Immature natural killer cell (primary cell): ENCODE measurements around the gene SUFU. TPM values are rescaled to one million over a fixed set of nuclear protein-coding genes. Genes with fewer than 3 reads are reported as not detected.
A peak's percentile ranks its signal among the peaks of the same experiment; 100 is the strongest.
"Not testable (repeated sequence)": the region's sequence is repeated elsewhere in the genome, so short reads cannot be mapped to it uniquely, and the experiment has no call there.

Experiments
- DNase-seq, 3 donors: peaks; one replicate each; pipeline ENCODE4 v3.0.0; 2022; ENCODE audit warnings: mixed read lengths in 1 of 3
- H3K27ac Mint-ChIP-seq, 6 donors: one replicate each; pipeline ENCODE4 v1.8.0; 2020; ENCODE audit warnings: mixed read lengths in 6 of 6, mild to moderate bottlenecking in 5 of 6, inconsistent platforms in 4 of 6, moderate library complexity in 3 of 6
- H3K27me3 Mint-ChIP-seq, 3 donors: one replicate each; pipeline ENCODE4 v1.8.0; 2020 to 2021; ENCODE audit warnings: low read depth in 3 of 3, mild to moderate bottlenecking in 3 of 3, mixed read lengths in 3 of 3, moderate library complexity in 3 of 3, inconsistent platforms in 1 of 3
- H3K36me3 Mint-ChIP-seq, 3 donors: one replicate each; pipeline ENCODE4 v1.8.0; 2020; ENCODE audit warnings: mixed read lengths in 3 of 3, inconsistent platforms in 2 of 3, mild to moderate bottlenecking in 2 of 3
- H3K4me1 Mint-ChIP-seq, 2 donors: one replicate each; pipeline ENCODE4 v1.8.0; 2020; ENCODE audit warnings: inconsistent platforms in 2 of 2, mild to moderate bottlenecking in 2 of 2, mixed read lengths in 2 of 2, moderate library complexity in 1 of 2
- H3K4me3 Mint-ChIP-seq, 5 donors: one replicate each; pipeline ENCODE4 v1.8.0; 2020; ENCODE audit warnings: mild to moderate bottlenecking in 5 of 5, mixed read lengths in 5 of 5, inconsistent platforms in 3 of 5, moderate library complexity in 3 of 5
- H3K9me3 Mint-ChIP-seq, 6 donors: one replicate each; pipeline ENCODE4 v1.8.0; 2020; ENCODE audit warnings: mild to moderate bottlenecking in 6 of 6, mixed read lengths in 6 of 6, inconsistent platforms in 4 of 6, moderate library complexity in 3 of 6
- polyA plus RNA-seq, 3 donors: library from polyadenylated mRNA; unstranded; fragments of 300-500 nt; fragmentation: Illumina TruSeq; gene quantifications; one replicate each; pipeline ENCODE4 v1.2.3, GENCODE V29; 2021

Gene SUFU
- polyA plus RNA-seq, 3 donors from 2014 or later: 1.3 to 6.7 (median 2.1) TPM

DNA sequence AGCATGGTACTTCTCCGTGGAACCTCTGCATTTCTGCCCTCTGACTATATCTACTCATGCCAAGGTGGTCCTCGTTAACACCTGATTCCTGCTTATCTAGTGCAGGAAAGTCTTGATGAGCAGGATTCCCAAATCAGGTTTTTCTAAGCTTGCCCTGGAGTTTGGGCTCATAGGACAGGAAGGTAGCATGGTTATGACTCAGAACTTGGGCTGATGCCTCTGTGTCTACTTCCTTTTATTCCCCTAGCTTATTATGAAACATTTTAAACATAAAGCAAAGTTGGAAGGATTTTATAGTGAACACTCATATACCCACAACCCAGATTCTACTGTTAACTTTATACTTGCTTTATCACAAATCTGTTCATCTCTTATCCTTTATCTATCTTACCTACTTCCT is 5.6 kb downstream of the SUFU start:
- Mint-ChIP-seq H3K36me3 (peaks cover 0 to 17% (median 4%) of the 10 kb centered on the region in 3 donors), H3K9me3 (no peaks in the 10 kb centered on the region), H3K27me3 (peaks cover 0 to 2% (median 0%) of the 10 kb centered on the region in 3 donors), H3K4me1 (peaks cover 19 to 27% of the 10 kb centered on the region in 2 donors), H3K27ac (no peak overlapping the region), H3K4me3 (no peak overlapping the region)
- no peak for DNase-seq

DNA sequence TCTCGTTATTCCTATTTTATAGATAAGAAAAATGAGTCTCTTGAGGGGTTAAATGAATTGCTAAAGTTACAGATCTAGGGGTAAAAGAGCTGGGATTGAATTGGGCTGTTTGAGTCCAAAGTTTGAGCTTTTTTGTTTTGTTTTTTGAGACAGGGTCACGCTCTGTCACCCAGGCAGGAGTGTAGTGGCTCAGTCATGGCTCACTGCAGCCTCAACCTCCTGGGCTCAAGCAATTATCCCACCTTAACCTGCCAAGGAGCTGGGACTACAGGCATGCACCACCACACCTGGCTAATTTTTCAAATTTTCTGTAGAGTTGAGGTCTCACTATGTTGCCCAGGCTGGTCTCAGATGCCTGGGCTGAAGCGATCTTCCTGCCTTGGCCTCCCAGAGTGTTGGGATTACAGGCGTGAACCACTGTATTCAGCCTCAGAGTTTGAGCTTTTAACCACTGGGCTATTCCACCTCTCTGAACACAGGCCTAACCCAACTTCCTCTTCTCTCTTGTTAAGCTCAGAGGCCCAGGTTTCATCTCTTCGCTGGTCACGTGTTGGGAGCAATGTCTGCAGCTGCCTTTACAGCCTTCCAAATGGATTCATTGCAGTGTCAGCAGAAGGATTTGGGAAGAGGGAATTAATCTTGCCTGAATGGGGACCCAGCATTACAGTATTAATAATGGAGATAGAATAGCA is 8.0 kb downstream of the SUFU start:
- Mint-ChIP-seq H3K27me3 (no peaks in the 10 kb centered on the region), H3K4me1 (peaks cover 6 to 14% of the 10 kb centered on the region in 2 donors), H3K27ac (peak overlapping the region in 1 of 6 donors; percentile 1), H3K36me3 (peaks cover 0 to 17% (median 5%) of the 10 kb centered on the region in 3 donors), H3K4me3 (no peak overlapping the region), H3K9me3 (no peaks in the 10 kb centered on the region)
- DNase-seq: no peak

DNA sequence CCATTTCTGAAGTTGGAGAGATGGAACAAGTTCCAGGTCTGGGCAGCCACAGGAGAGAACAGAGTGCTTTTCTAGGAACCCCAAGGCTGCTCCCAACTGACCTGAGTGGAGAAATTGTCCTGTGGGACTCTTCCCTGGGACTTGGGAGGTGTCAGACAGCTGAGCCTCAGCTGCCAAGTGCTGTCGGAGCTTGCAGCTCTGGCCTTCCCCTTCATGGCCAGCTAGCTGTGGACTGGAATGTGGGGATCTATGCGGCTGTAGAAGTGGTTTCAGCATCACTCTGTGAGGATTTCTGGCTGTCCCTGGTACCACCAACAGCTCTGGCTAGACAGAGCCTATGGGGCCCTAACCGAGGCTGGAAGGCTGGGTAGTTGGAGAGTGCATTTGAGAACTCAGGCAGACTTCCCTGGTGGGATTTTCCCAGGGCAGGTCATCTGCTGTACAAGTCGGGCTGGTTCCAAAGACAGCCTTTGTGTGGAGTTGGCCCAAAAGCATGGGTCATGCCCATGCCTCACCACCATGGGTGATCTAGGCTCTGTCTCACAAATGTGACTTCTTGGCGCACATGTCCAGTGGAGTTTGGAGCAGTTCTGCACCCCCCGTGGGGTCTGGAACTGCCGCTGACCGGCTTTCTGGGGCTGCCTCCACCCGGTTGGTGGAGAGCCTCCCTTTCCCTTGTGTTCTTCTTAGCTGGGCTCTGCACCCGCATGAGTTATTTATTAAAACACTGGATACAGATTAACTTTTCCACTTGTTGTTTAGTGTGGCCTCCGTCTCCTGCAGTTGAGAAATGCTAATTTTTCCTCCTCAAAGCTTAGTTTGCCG is 10.9 kb downstream of the SUFU start:
- no peak for DNase-seq
- Mint-ChIP-seq H3K9me3 (no peaks in the 10 kb centered on the region), H3K4me1 (peaks cover 6 to 14% of the 10 kb centered on the region in 2 donors), H3K27ac (no peak overlapping the region), H3K4me3 (no peak overlapping the region), H3K36me3 (peaks cover 4 to 15% (median 12%) of the 10 kb centered on the region in 3 donors), H3K27me3 (no peaks in the 10 kb centered on the region)

DNA sequence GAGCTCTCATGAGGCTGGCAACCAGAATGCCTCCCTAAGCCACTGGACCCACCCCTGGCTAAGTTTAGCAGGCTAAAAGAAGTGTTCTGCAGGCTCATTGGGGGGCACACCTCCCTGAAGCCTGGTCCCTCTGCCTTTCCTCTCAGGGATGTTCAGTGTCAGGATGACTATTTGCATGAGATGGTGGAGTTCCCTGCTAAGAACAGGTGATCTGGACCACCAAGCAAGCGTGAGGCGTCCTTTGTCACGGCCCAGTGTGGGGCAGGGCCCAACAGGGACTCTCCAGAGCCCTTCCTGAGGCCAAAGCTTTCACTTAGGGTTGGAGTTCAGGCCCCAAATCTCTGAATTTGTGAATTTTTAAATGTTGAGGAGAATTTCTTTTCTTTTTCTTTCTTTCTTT is 12.0 kb downstream of the SUFU start:
- Mint-ChIP-seq H3K4me1 (peaks cover 6 to 18% of the 10 kb centered on the region in 2 donors), H3K27ac (no peak overlapping the region), H3K36me3 (peaks cover 4 to 14% (median 12%) of the 10 kb centered on the region in 3 donors), H3K9me3 (no peaks in the 10 kb centered on the region), H3K27me3 (no peaks in the 10 kb centered on the region), H3K4me3 (no peak overlapping the region)
- no peak for DNase-seq

DNA sequence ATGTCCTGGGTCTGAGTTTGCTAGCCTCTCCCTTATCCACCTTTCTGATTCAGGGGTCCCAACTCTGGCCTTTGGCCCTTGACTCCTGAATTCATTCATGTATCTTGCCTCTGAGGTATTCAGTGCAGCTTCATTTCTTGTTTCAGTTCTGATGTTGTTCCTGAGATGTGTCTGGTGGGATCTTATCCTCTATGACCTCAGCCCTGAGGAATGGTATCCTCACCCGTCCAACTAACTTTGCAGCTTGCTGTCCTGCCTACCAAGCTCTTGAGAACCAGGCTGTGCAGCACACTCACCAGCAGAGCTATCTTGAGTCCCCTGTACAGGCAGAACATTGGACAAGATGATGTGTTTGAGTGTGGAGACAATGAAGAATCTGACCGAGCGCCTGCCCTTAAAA is 13.8 kb downstream of the SUFU start:
- Mint-ChIP-seq H3K27me3 (peaks cover 0 to 2% (median 0%) of the 10 kb centered on the region in 3 donors), H3K36me3 (peaks cover 4 to 12% (median 10%) of the 10 kb centered on the region in 3 donors), H3K4me3 (no peak overlapping the region), H3K4me1 (peaks cover 0 to 10% of the 10 kb centered on the region in 2 donors), H3K27ac (peak overlapping the region in 1 of 6 donors; percentile 55), H3K9me3 (no peaks in the 10 kb centered on the region)
- no peak for DNase-seq

DNA sequence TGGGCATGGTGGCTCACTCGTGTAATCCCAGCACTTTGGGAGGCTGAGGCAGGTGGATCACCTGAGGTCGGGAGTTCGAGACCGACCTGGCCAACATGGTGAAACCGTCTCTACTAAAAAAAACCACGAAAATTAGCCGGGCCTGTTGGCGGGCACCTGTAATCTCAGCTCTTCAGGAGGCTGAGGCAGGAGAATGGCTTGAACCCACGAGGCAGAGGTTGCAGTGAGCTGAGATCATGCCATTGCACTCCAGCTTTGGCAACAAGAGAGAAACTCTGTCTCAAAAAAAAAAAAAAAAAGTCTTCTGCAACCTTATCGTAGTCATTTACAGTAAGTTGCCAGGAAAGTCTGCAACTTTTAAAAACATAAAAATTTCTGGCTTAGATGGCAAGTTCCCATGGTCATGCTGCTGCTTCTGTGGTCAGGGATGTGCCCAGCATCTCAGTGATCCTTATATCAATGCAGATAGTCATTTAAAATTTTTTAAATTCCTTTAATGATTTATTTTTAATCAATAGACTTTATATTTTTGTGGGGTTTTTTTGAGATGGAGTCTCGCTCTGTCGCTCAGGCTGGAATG is 15.6 kb downstream of the SUFU start:
- H3K27me3 Mint-ChIP-seq: peaks cover 0 to 2% (median 0%) of the 10 kb centered on the region in 3 donors
- DNase-seq: no peak
- H3K36me3 Mint-ChIP-seq: peaks cover 4 to 8% (median 8%) of the 10 kb centered on the region in 3 donors
- H3K9me3 Mint-ChIP-seq: no peaks in the 10 kb centered on the region
- H3K4me3 Mint-ChIP-seq: no peak overlapping the region
- H3K27ac Mint-ChIP-seq: no peak overlapping the region
- peaks cover 2 to 10% of the 10 kb centered on the region in 2 donors for H3K4me1 Mint-ChIP-seq

DNA sequence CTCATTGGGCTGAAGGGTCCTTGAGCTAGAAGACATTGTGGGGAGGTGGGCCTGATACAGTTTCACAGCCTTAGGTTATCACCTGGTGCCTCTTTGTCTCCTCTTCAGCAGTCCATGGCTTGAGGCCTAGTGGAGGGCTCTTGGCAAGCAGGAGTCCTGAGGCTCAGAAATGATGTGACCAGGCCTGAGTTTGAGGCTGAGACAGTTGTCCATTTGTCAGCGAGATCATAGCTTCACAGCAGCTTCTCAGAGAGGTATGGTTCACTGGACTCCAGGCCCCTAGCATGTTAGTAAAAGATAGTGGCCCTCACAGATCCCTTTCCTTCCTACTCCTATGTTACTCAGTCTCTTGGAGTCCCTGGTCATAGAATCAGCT is 19.1 kb downstream of the SUFU start:
- Mint-ChIP-seq H3K27me3 (peaks cover 0 to 2% (median 0%) of the 10 kb centered on the region in 3 donors), H3K27ac (peak overlapping the region in 1 of 6 donors; percentile 8), H3K9me3 (no peaks in the 10 kb centered on the region), H3K36me3 (peaks cover 0 to 9% (median 3%) of the 10 kb centered on the region in 3 donors), H3K4me1 (peaks cover 2 to 10% of the 10 kb centered on the region in 2 donors), H3K4me3 (no peak overlapping the region)
- DNase-seq: no peak

DNA sequence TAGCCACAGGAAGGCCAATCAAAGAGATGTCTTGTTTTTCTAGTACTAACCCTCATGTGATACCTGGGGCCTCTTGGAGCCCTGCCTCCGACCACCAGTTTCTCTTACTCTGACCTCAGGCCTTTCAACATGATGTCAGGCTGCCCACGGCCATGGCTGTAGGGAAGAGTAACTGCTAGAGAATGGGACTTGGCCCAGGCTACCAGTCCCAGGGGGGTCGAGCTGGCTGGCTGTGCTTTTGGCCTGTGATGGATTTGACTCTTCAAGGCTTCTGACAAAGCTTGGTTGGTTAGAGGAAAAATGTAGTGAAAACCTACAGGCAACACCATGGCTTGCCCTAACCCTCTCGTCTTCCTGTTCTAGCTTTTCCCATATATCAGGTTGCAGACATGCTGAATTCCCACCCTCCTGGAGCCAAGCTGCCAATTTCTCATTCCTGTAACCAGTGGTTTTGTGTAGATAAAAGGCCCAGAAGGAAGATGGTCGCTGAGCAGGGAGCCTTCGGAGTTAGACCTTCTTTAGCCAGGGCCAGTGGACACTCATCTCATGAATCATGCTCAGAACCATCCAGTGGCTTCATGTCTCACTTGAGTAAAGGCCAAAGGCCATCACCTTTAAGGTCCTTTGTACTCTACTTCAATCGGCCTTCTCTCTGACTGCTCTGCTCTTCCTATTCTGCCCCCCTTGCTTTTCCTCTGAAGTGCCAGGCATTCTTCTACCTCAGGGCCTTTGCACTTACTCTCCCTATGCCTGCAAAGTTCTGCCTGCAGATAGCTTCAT is 19.7 kb downstream of the SUFU start:
- Mint-ChIP-seq H3K36me3 (peaks cover 0 to 9% (median 3%) of the 10 kb centered on the region in 3 donors), H3K4me3 (no peak overlapping the region), H3K27me3 (peaks cover 0 to 2% (median 0%) of the 10 kb centered on the region in 3 donors), H3K4me1 (peaks cover 2 to 10% of the 10 kb centered on the region in 2 donors), H3K27ac (peak overlapping the region in 3 of 6 donors; percentile 39 to 63 (median 43)), H3K9me3 (no peaks in the 10 kb centered on the region)
- DNase-seq: no peak

DNA sequence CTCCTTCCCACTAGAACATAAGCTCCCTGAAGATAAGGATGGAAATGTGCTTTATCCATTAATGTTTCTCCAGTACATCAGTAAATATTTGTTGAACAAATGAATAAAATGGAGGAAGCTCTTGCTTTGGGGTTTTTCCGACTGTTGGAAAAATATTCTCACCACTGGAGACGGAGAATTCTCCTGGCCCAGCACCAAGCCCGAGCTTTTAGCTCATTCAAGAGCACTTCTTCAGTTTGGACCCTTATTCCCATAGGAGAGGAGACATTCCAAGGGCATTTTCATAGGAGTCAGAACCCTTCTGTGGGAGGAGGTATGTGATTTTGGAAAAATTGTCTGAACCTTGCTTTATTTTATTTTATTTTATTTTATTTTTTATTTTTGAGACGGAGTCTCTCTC is 21.0 kb downstream of the SUFU start:
- Mint-ChIP-seq H3K27ac (no peak overlapping the region), H3K9me3 (no peaks in the 10 kb centered on the region), H3K4me3 (no peak overlapping the region), H3K36me3 (peaks cover 0 to 9% (median 3%) of the 10 kb centered on the region in 3 donors), H3K4me1 (peaks cover 6 to 16% of the 10 kb centered on the region in 2 donors), H3K27me3 (peaks cover 0 to 2% (median 0%) of the 10 kb centered on the region in 3 donors)
- no peak for DNase-seq

DNA sequence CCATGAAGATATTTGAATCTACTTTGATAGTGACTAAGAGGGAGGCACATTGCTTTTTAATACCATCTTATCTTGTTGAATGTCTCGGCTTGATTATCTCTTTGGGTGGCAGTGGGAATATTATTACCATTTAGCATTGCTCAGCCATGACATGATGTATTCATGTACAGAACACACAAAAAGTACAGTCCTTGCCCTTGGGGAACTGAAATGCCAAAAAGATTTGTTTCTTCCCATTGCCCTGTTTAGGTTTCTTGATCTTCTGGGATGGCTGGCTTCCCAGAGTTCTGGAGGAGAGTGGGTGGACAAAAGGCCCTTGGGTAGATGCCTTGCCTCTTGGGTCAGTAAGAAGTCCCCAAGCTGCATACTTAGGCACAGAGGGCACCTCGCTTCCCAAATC is 23.8 kb downstream of the SUFU start:
- H3K9me3 Mint-ChIP-seq: no peaks in the 10 kb centered on the region
- no peak for DNase-seq
- H3K27me3 Mint-ChIP-seq: no peaks in the 10 kb centered on the region
- H3K27ac Mint-ChIP-seq: no peak overlapping the region
- H3K4me1 Mint-ChIP-seq: peaks cover 14% of the 10 kb centered on the region in 2 donors
- peaks cover 0 to 9% (median 3%) of the 10 kb centered on the region in 3 donors for H3K36me3 Mint-ChIP-seq
- no peak overlapping the region for H3K4me3 Mint-ChIP-seq

DNA sequence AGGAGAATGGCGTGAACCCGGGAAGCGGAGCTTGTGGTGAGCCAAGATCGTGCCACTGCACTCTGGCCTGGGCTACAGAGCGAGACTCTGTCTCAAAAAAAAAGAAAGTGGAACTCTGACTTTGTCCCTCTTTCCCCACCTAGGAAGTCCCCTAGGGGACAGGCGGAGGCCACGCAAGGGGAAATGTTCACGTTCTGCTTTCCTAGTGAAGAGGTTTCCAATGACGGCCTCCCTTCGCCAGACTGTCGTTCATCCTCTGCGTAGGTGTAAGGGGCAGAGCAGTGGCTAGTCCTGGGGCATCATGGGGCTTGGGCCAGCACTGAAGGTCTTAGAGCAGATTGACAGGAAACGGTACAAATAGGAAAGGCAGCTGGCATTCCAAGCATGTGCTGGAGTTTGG is 30.6 kb downstream of the SUFU start:
- Mint-ChIP-seq H3K36me3 (no peaks in the 10 kb centered on the region), H3K4me3 (no peak overlapping the region), H3K4me1 (peaks cover 8 to 11% of the 10 kb centered on the region in 2 donors), H3K27ac (no peak overlapping the region), H3K27me3 (no peaks in the 10 kb centered on the region), H3K9me3 (no peaks in the 10 kb centered on the region)
- no peak for DNase-seq

DNA sequence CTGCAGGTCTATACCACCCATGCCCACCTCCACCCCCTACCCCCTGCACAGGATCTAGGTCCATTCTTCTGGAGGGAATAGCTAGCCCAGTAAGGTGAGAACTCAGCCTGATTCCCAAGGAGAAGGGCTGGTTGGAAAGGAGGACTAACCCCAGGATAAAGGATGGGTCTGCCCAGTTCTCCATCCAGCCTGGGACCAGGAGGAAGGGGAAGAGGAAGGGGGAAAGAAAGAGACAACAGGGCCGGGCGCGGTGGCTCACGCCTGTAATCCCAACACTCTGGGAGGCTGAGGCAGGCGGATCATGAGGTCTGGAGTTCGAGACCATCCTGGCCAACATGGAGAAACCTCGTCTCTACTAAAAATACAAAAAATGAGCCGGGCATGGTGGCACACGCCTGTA is 31.2 kb downstream of the SUFU start:
- not testable (repeated sequence) for H3K27me3 Mint-ChIP-seq, H3K4me1 Mint-ChIP-seq, H3K36me3 Mint-ChIP-seq, H3K9me3 Mint-ChIP-seq, H3K27ac Mint-ChIP-seq, DNase-seq, H3K4me3 Mint-ChIP-seq

DNA sequence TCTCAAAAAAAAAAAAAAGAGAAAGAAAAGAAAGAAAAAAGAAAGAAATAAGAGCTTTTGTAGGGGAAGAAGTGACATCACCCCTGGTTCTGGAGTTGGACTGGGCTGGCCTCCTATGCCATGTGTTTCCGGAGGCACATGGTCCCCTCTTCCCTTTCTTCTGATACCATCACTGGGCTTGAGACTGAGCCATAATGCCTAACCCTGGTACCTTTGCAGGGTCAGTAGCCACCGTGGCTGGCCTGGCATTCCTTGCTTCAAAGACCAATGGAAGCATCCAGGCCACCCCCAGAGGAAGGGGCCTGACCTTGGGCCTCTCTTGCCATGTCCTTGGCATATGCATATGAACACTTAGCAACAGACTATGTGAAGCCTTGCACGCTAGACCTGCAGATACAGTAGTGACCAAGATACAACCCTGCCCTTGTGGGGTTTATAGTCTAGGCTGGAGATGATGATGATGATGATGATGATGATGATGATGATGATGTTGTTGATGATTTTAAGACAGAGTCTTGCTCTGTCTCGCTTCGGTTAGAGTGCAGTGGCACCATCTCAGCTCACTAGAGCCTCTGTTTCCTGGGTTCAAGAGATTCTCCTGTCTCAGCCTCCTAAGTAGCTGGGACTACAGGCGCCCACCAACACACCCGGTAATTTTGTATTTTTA is 31.8 kb downstream of the SUFU start:
- H3K9me3 Mint-ChIP-seq: no peaks in the 10 kb centered on the region
- DNase-seq: no peak
- no peaks in the 10 kb centered on the region for H3K27me3 Mint-ChIP-seq
- H3K36me3 Mint-ChIP-seq: no peaks in the 10 kb centered on the region
- no peak overlapping the region for H3K4me3 Mint-ChIP-seq
- H3K27ac Mint-ChIP-seq: peak overlapping the region in 1 of 6 donors; percentile 18
- peaks cover 8 to 9% of the 10 kb centered on the region in 2 donors for H3K4me1 Mint-ChIP-seq
